Subcutaneous adipose tissue (tissue), 4 donors: ENCODE measurements around the gene MFAP3. TPM values are rescaled to one million over a fixed set of nuclear protein-coding genes. Genes with fewer than 3 reads are reported as not detected.

Source experiments
- total RNA-seq, 4 donors: library from RNA; depleted of rRNA; stranded (reverse); fragments of >200 nt; gene quantifications; one replicate each; pipeline ENCODE4 v1.1.0, GENCODE V29; 2016
- TF ChIP-seq, protein P1 (sequence below): fragments of 450-650 bp; IDR thresholded peaks from one replicate; pipeline ENCODE4 v1.5.1; 2016; ENCODE audit warnings: low read depth, mild to moderate bottlenecking, control low read depth, antibody characterized with exemption, moderate library complexity

MFAP3 gene
- total RNA-seq, 4 donors from 2014 or later = 50.4 to 68.2 (median 62.0) TPM

GRCh38 chr5:154038261-154038706 is 483 bp upstream of the MFAP3 start:
- TF ChIP-seq, protein P1, sequence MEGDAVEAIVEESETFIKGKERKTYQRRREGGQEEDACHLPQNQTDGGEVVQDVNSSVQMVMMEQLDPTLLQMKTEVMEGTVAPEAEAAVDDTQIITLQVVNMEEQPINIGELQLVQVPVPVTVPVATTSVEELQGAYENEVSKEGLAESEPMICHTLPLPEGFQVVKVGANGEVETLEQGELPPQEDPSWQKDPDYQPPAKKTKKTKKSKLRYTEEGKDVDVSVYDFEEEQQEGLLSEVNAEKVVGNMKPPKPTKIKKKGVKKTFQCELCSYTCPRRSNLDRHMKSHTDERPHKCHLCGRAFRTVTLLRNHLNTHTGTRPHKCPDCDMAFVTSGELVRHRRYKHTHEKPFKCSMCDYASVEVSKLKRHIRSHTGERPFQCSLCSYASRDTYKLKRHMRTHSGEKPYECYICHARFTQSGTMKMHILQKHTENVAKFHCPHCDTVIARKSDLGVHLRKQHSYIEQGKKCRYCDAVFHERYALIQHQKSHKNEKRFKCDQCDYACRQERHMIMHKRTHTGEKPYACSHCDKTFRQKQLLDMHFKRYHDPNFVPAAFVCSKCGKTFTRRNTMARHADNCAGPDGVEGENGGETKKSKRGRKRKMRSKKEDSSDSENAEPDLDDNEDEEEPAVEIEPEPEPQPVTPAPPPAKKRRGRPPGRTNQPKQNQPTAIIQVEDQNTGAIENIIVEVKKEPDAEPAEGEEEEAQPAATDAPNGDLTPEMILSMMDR = no peak

DNA sequence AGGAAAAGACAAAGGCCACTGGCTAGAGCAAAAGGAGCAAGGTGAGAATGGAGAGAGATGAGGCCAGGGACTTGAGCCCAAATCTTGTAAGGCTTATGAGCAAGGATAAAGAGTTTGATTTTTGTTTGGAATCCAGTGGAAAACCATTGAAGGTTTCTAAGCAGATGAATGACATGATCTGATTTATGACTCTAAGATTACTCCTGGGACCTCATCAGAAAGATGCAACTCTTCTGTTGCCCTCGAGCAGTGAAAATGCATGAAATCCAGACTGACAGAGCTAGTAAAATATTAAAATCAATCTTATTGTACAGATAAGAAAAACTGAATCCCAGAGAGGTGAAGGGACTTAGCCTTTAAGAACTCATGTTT is 677 bp downstream of the MFAP3 start:
- TF ChIP-seq, protein P1 = no peak

DNA sequence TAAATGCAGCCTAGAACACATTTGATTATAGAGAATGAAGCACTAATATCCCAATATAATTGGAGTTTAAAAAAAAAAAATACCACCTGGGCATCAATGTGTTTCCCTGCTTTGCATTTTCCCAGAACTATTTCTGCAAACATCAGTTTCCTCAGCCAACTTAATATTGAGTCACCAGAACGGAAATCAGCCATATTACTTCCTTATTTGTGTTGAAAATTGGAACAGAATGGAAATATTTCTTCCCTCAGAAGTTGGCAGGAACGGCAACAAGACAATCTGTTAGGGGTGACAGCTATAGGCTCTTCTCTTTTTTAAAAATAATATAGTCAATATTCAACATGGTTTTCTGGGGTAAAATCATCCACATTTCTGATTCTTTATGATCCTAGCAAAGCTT is 4.0 kb downstream of the MFAP3 start:
- TF ChIP-seq, protein P1 = no peak

GRCh38 chr5:154044099-154044498 is 5.3 kb downstream of the MFAP3 start:
- TF ChIP-seq, protein P1 = no peak

DNA sequence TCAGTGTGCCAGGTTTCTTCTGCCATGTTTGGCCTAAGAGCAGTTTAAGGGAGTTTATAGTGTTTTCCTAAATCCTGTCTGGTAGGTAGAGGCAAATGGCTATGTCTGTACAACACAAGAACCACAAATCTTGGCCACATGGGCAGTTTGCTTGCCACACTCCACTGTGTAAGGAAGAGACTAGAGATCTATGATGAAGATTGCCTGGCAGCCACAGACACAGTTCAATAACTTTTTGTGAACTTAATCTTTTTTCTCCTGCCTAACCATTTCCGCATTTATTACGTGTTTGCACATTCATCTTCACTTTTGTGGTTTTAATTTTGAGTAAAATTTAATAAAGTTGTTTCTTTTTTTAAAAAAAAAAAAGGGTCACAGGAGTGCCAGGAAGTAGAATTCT is 5.8 kb downstream of the MFAP3 start:
- TF ChIP-seq, protein P1 = no peak

DNA sequence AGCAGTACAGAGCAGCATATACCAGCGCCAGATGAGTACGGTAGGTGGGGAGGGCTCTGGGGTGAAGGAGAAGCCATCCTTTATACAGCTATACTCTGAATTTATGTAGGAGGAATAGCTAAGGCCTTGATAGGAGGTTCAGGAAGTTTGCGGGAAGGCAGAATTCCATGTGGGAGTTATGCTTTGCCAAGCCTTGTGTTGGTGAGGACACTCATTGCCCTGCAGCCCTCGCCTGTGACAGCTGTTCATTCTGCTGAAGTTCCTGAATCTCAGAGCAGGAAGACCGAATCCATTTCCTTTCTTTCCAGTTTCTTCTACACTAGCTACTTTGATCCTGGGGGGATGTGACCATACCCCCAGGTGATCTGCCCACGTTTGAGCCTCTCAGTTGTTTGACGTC is 7.7 kb downstream of the MFAP3 start:
- TF ChIP-seq, protein P1 = no peak

- TF ChIP-seq, protein P1 = no peak
Observed at GRCh38 chr5:154047324-154047723, 8.6 kb downstream of the MFAP3 start.
